Calu3 (cell line): ENCODE measurements around the gene ETS1. TPM values are rescaled to one million over a fixed set of nuclear protein-coding genes. Genes with fewer than 3 reads are reported as not detected.

Experiments used
- BruUV-seq: library from RNA; stranded (reverse); fragments of 400-500 nt; replicated peaks from 2 replicates; lab custom pipeline; 2021; lab: Mats Ljungman, UMichigan
- CTCF ChIA-PET: fragments of 300-600 bp; sonication (Branson Sonifier 250); formaldehyde crosslinking; loops from one replicate; lab custom pipeline; 2022; ENCODE audit warnings: antibody characterized with exemption; lab: Charles Lee
- DNase-seq: peaks from one replicate; pipeline ENCODE4 v3.0.0; 2022
- H3K27ac Mint-ChIP-seq: one replicate; pipeline ENCODE4 v1.8.0; 2022; ENCODE audit warnings: mixed read lengths; ENCODE audit not compliant: unreplicated experiment
- H3K27me3 Mint-ChIP-seq: one replicate; pipeline ENCODE4 v1.8.0; 2022; ENCODE audit warnings: mixed read lengths; ENCODE audit not compliant: unreplicated experiment
- H3K36me3 Mint-ChIP-seq: one replicate; pipeline ENCODE4 v1.8.0; 2022; ENCODE audit warnings: mild to moderate bottlenecking, moderate library complexity, mixed read lengths; ENCODE audit not compliant: insufficient read depth, unreplicated experiment
- H3K4me1 Mint-ChIP-seq: one replicate; pipeline ENCODE4 v1.8.0; 2022; ENCODE audit warnings: mild to moderate bottlenecking, low read depth, mixed read lengths; ENCODE audit not compliant: unreplicated experiment
- H3K4me3 Mint-ChIP-seq: one replicate; pipeline ENCODE4 v1.8.0; 2022; ENCODE audit warnings: mild to moderate bottlenecking, low read depth, moderate library complexity, mixed read lengths; ENCODE audit not compliant: unreplicated experiment
- H3K9me3 Mint-ChIP-seq: one replicate; pipeline ENCODE4 v1.8.0; 2022; ENCODE audit warnings: low read depth, mixed read lengths; ENCODE audit not compliant: unreplicated experiment
- CTCF ChIP-seq: fragments of 200-600 bp; IDR thresholded peaks from one replicate; pipeline ENCODE4 v1.8.0; 2022; ENCODE audit warnings: antibody characterized with exemption; ENCODE audit not compliant: unreplicated experiment
- intact Hi-C: fragments of 100-400 bp; cut with micrococcal nuclease; formaldehyde crosslinking; loops from one replicate; pipeline ENCODE4 v1.10.0; 2022; ENCODE audit not compliant: unreplicated experiment
- total RNA-seq: library from RNA; stranded (reverse); gene quantifications from 2 replicates; pipeline ENCODE4 v1.2.3, GENCODE V29; 2022

The ETS1 gene
- total RNA-seq, 1 experiment from 2014 or later: 38.4 TPM

GRCh38 chr11:128588093-128588492 lies 735 bp upstream of the ETS1 start:
- Mint-ChIP-seq H3K36me3 (no peaks in the 10 kb centered on the region), H3K27me3 (peaks cover 41% of the 10 kb centered on the region), H3K9me3 (no peaks in the 10 kb centered on the region), H3K4me1 (peaks cover 8% of the 10 kb centered on the region), H3K27ac (no peak overlapping the region), H3K4me3 (no peak overlapping the region)
- BruUV-seq: no TSS peak
- intact Hi-C loops: no loop called here
- no peak for DNase-seq
- no peak for TF ChIP-seq CTCF
- CTCF ChIA-PET: no interaction called here

- H3K27me3 Mint-ChIP-seq: peaks cover 36% of the 10 kb centered on the region
- no peak overlapping the region for H3K4me3 Mint-ChIP-seq
Observed at GRCh38 chr11:128586689-128587088, 669 bp downstream of the ETS1 start.

GRCh38 chr11:128585498-128586238 lies 1.7 kb downstream of the ETS1 start:
- no peak for DNase-seq
- BruUV-seq: no TSS peak
- CTCF ChIA-PET: no interaction called here
- Mint-ChIP-seq H3K4me3 (no peak overlapping the region), H3K27ac (no peak overlapping the region), H3K27me3 (peaks cover 31% of the 10 kb centered on the region), H3K4me1 (peaks cover 8% of the 10 kb centered on the region), H3K36me3 (no peaks in the 10 kb centered on the region), H3K9me3 (no peaks in the 10 kb centered on the region)
- TF ChIP-seq CTCF: no peak
- intact Hi-C loops: no loop called here

More at GRCh38 chr11:128586689-128587088, 669 bp downstream of the ETS1 start:
- Mint-ChIP-seq H3K27ac (no peak overlapping the region), H3K4me1 (peaks cover 8% of the 10 kb centered on the region), H3K36me3 (no peaks in the 10 kb centered on the region), H3K9me3 (no peaks in the 10 kb centered on the region)
- no peak for DNase-seq
- BruUV-seq: no TSS peak
- intact Hi-C loops: no loop called here
- CTCF ChIA-PET: interaction anchor here (0.6 kb wide), 1 partner anchor 247 kb away, joined by 4 read pairs; no protein-coding TSS in a partner anchor
- no peak for TF ChIP-seq CTCF

- no peak for TF ChIP-seq CTCF
- no peak overlapping the region for H3K4me3 Mint-ChIP-seq
- peak overlapping the region; percentile 19 for H3K27ac Mint-ChIP-seq
- no peak for DNase-seq
- CTCF ChIA-PET: interaction anchor here (0.5 kb wide), 1 partner anchor 54 kb away, joined by 3 read pairs; no protein-coding TSS in a partner anchor
- intact Hi-C loops: no loop called here
- no peaks in the 10 kb centered on the region for H3K9me3 Mint-ChIP-seq
- peaks cover 17% of the 10 kb centered on the region for H3K27me3 Mint-ChIP-seq
- no TSS peak for BruUV-seq
- H3K4me1 Mint-ChIP-seq: peaks cover 8% of the 10 kb centered on the region
- no peaks in the 10 kb centered on the region for H3K36me3 Mint-ChIP-seq
Observed at GRCh38 chr11:128584253-128584652, 3.1 kb downstream of the ETS1 start.
